HG03565 (cell line): ENCODE results near the gene SPATS2.

ENCODE experiments used
- ATAC-seq: cut with Tn5 transposase; IDR thresholded peaks from one replicate; pipeline ENCODE4 v1.9.1; 2021; ENCODE audit warnings: mild to moderate bottlenecking, moderate library complexity; ENCODE audit not compliant: unreplicated experiment

SPATS2 gene

DNA sequence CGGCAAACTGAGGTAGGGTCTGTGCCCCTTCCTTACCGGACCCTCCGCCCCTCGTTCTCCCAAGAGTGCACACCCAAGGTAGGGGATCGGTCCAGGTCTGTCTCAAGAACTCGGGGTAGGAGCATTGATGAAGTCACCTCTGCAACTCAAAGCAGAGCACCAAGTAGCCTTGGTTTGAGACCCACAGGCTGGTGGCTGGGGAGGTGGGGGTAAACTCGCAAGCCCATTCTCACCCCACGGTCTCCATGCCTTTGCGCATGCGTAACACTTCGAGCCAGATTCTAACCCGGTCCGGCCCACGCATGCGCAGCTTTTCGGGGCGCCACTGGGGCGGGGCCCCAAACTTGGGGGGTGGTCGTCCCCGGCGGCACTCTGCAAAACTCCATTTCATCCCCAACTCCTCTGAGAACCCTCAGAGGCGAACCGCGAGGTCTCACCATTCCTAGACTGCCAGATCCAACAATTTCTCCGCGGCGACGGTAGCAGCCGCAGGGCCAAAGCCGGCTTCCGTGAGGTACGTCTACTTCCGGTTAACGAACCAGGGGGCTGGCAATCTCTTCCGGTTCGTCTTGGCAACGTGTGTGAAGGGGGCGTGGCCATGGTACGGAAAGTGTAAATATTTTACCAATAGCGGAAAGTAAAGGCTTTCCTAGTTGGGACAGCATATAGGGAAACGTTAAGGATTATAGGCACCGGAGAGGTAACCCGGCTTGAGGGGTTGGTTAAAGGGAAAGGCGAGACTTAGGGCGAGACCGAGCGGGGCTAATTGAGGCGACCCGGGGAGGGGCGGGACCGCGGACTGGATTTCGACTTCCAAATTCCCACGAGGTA lies 200.6 kb downstream of the SPATS2 start, which contains the start of gene MCRS1:
Gene MCRS1 (minus strand): TSS at position 532 of the 831 bp plus-strand sequence. CDS start 1,411 bp downstream, outside the sequence.
- ATAC-seq = peak; percentile 74

DNA sequence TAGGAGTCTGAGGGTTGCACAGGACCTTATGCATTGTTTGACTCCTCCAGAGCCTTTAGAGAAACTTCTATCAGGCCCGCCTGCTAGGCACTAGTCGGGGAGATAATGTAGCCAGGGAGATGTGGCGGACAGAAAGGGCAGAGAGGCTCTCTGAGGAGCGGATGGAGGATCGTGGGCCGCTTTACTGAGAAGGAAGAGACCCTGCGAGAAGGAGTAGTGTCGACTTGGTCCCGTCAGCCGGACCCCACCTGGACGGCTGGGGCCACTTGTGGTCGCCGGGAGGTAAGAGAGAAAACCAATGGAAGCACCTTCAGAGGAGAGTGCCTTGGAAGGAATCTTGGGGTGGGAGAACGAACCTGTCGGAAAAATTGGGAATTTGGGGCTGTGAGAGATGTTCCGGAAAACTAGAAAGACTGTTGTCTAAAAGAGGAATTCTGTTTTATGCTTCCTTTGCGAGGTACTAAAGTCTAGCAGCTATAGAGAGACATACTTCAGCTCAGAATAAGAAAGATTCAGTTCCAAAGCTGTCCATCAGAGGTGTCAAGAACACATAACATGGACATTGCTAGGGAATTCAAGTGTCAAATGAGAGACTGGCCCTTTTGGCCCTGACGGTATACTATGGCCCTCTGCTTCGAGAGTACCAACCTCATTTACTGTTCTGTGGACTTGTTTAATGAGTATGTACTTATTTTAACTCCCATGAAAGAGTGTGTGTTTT lies 201.3 kb downstream of the SPATS2 start:
- ATAC-seq = peak; percentile 1
